ENCODE data around the gene CLASRP. TPM values are rescaled to one million over a fixed set of nuclear protein-coding genes. Genes with fewer than 3 reads are reported as not detected.

CLASRP gene
- total and polyA plus RNA-seq, 2 of the 8 experiments (the other 6 are each of a cell fraction or from before 2014, with no cell fraction given), result 22.3 to 71.7 TPM

DNA sequence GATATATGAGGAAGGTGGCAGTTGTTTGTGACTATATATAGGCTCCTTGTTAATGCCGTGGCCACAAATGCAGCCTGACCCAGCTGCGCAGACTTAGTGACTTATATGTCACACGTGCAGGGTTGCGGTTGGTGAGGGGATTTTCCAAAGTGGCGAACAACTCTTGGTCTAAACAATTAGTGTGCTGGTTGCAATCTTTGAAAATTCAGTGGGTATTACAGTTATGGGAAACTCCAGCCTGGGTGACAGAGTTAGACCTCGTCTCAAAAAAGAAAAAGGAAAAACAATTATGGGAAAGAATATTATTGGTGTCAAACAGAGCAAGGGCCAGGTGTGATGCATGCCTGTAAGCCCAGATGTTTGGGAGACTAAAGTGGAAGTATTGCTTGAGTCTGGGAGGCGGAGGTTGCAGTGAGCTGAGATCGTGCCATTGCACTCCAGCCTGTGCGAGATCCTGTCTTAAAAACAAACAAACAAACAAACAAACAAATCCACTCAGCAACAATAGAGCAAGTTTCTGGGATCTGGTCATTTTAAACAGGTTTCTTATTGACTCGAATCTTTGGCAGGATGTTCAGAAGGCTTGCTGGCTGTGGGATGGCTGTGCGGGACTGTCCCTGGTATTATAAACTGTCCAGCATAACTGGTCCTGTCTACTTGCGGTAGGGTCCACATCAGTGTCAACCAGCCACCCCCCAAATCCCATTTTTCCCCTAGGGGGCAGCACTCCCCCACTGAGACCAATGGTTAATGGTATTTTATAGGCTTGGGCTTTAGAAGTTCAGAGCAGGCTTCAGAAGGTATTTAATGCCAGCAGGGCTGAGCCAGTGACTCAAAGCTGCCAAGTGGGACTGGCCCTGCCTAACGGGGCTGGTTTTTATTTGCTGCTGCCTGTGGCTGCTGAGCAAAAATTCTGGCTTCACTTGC, 22.2 kb upstream of the CLASRP start (continued):
- TF ChIP-seq, protein P1, sequence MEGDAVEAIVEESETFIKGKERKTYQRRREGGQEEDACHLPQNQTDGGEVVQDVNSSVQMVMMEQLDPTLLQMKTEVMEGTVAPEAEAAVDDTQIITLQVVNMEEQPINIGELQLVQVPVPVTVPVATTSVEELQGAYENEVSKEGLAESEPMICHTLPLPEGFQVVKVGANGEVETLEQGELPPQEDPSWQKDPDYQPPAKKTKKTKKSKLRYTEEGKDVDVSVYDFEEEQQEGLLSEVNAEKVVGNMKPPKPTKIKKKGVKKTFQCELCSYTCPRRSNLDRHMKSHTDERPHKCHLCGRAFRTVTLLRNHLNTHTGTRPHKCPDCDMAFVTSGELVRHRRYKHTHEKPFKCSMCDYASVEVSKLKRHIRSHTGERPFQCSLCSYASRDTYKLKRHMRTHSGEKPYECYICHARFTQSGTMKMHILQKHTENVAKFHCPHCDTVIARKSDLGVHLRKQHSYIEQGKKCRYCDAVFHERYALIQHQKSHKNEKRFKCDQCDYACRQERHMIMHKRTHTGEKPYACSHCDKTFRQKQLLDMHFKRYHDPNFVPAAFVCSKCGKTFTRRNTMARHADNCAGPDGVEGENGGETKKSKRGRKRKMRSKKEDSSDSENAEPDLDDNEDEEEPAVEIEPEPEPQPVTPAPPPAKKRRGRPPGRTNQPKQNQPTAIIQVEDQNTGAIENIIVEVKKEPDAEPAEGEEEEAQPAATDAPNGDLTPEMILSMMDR (IDR thresholded peaks at IDR 0.05; ENCODE audit: control extremely low read depth in 1 of 3, insufficient read depth in 1 of 3, low read depth in 1 of 3, low read length in 3 of 3), result peak; percentile 66 to 78 (median 76)
- TF ChIP-seq PHF8 (conservative IDR thresholded peaks at IDR 0.05; ENCODE audit: low read depth, low read length), result no peak

Measured in H1 (cell line).